ENCODE results near the gene CDH23.

GRCh38 chr10:71762324-71762723 lies 365.6 kb downstream of the CDH23 start:
- TF ChIP-seq SREBF2 (IDR thresholded peaks at IDR 0.05) = no peak
- TF ChIP-seq NR3C1 (IDR thresholded peaks at IDR 0.05) = no peak
- no peak for TF ChIP-seq CTCF (IDR thresholded peaks at IDR 0.05)
- TF ChIP-seq PHF8 (IDR thresholded peaks at IDR 0.05; ENCODE audit: borderline replicate concordance, low read depth) = no peak
- no peak for TF ChIP-seq NFE2L2 (conservative IDR thresholded peaks at IDR 0.05; ENCODE audit: low read length)
- no peak for TF ChIP-seq POLR2A (IDR thresholded peaks at IDR 0.05; ENCODE audit: low read length)
- TF ChIP-seq HDAC2 (IDR thresholded peaks at IDR 0.05) = no peak
- no peak for TF ChIP-seq GATA3 (IDR thresholded peaks at IDR 0.05; ENCODE audit: borderline replicate concordance)
- no peak for TF ChIP-seq KDM1A (IDR thresholded peaks at IDR 0.05; ENCODE audit: low read depth)
- no peak for TF ChIP-seq EP300 (IDR thresholded peaks at IDR 0.05)
- TF ChIP-seq CHD4 (IDR thresholded peaks at IDR 0.05; ENCODE audit: borderline replicate concordance) = no peak

Measured in A549 (cell line).